GM12875 (cell line): Measurements from ENCODE around the gene BRSK1.
"Not testable (repeated sequence)": the region's sequence is repeated elsewhere in the genome, so short reads cannot be mapped to it uniquely, and the experiment has no call there.

Experiments
- H3K4me3 ChIP-seq: one replicate; pipeline ENCODE4 v1.5.1; 2011; ENCODE audit warnings: low read depth, low read length, control low read depth
- TF ChIP-seq, protein P1 (sequence below): IDR thresholded peaks from 2 replicates; pipeline ENCODE4 v1.5.1; 2011; ENCODE audit warnings: low read depth, mild to moderate bottlenecking, control low read depth, inconsistent platforms, low read length, moderate library complexity, borderline replicate concordance; ENCODE audit not compliant: insufficient read depth

The BRSK1 gene

GRCh38 chr19:55320844-55321419 lies 37.1 kb downstream of the BRSK1 start:
- TF ChIP-seq, protein P1, sequence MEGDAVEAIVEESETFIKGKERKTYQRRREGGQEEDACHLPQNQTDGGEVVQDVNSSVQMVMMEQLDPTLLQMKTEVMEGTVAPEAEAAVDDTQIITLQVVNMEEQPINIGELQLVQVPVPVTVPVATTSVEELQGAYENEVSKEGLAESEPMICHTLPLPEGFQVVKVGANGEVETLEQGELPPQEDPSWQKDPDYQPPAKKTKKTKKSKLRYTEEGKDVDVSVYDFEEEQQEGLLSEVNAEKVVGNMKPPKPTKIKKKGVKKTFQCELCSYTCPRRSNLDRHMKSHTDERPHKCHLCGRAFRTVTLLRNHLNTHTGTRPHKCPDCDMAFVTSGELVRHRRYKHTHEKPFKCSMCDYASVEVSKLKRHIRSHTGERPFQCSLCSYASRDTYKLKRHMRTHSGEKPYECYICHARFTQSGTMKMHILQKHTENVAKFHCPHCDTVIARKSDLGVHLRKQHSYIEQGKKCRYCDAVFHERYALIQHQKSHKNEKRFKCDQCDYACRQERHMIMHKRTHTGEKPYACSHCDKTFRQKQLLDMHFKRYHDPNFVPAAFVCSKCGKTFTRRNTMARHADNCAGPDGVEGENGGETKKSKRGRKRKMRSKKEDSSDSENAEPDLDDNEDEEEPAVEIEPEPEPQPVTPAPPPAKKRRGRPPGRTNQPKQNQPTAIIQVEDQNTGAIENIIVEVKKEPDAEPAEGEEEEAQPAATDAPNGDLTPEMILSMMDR, result no peak
- H3K4me3 ChIP-seq, result no peak overlapping the region

GRCh38 chr19:55321466-55322137 lies 37.8 kb downstream of the BRSK1 start:
- no peak overlapping the region for H3K4me3 ChIP-seq
- TF ChIP-seq, protein P1, result no peak

- no peak overlapping the region for H3K4me3 ChIP-seq
- TF ChIP-seq, protein P1, result no peak
Observed at GRCh38 chr19:55322204-55322885, 38.5 kb downstream of the BRSK1 start.

DNA sequence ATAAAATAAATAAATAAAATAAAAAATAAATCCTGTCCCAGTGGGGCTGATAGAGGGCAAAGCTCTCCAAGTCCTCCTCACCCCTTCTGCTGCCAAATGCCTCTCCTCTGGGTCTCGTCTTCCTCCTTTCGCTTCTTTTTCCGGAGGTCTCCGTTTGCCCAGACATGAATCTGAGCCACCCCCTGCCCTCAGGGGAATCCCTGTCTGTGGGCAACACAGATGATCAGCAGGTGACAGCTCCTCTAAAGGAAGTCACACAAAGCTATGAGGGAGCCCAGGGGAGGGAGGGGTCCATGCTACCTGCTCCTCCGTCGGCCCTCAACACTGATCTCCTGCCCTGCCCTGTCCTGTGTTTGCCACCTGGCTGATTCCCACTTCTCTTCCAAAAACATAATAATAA lies 40.9 kb downstream of the BRSK1 start:
- TF ChIP-seq, protein P1, result no peak
- H3K4me3 ChIP-seq, result no peak overlapping the region

- H3K4me3 ChIP-seq, result no peak within 1 kb of the TSS
- TF ChIP-seq, protein P1, result no peak
Observed at GRCh38 chr19:55325172-55325571, 41.4 kb downstream of the BRSK1 start, which contains the start of gene TMEM150B. Gene TMEM150B (minus strand): TSS chr19:55325341. CDS start chr19:55321036, 4,305 bp downstream.

DNA sequence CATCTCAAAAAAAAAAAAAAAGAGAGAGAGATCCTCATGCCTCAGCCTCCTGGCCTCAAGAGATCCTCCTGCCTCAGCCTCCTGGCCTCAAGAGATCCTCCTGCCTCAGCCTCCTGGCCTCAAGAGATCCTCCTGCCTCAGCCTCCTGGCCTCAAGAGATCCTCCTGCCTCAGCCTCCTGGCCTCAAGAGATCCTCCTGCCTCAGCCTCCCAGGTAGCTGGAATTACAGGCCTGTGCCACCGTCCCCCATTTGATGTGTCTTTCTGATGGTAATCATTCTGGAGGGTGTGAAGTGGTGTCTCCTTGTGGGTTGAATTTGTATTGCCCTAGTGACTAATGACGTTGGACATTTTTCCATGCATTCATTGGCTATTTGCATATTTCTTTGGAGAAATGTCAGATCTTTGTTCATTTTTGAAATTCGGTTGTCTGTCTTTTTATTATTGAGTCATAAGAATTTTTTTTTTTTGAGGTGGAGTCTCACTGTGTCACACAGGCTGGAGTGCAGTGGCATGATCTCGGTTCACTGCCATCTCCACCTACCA lies 45.0 kb downstream of the BRSK1 start:
- not testable (repeated sequence) for H3K4me3 ChIP-seq

DNA sequence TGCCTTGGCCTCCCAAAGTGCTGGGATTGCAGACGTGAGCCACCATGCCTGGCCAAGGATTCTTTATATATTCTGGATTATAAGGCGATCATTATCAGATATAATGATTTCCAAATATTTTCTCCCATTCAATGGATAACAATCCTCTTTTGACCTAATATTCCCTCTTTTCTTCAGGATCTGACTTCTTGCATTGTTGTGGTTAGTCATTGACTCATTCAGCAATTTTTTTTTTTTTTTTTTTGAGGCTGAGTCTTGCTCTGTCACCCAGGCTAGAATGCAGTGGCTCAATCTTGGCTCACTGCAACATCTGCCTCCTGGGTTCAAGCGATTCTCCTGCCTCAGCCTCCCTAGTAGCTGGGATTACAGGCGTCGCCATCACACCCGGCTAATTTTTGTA lies 46.0 kb downstream of the BRSK1 start:
- H3K4me3 ChIP-seq, result not testable (repeated sequence)

DNA sequence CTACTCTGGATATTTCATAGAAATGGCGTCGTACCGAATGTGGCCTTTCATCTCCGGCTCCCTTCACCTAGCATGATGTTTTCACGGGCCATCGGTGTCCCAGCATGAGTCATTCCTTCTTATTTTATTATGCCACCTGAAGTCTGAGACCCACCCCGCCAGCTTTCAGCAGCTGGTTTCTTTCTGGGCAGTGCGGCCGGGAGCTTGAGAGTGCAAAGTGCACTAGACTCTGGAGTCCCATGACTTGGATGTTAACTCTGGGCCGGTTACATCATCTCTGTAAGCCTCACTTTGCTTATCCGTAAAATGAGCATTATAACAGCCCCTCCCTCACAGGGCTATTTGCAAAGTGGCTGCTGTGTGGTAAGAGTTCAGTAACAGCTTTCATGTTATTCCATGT lies 50.1 kb downstream of the BRSK1 start:
- H3K4me3 ChIP-seq, result no peak overlapping the region
- TF ChIP-seq, protein P1, result no peak
